Measurements from ENCODE around the gene MAP3K12. TPM values are rescaled to one million over a fixed set of nuclear protein-coding genes. Genes with fewer than 3 reads are reported as not detected.

Gene MAP3K12
- polyA plus RNA-seq, 1 experiment: 35.7 TPM

DNA sequence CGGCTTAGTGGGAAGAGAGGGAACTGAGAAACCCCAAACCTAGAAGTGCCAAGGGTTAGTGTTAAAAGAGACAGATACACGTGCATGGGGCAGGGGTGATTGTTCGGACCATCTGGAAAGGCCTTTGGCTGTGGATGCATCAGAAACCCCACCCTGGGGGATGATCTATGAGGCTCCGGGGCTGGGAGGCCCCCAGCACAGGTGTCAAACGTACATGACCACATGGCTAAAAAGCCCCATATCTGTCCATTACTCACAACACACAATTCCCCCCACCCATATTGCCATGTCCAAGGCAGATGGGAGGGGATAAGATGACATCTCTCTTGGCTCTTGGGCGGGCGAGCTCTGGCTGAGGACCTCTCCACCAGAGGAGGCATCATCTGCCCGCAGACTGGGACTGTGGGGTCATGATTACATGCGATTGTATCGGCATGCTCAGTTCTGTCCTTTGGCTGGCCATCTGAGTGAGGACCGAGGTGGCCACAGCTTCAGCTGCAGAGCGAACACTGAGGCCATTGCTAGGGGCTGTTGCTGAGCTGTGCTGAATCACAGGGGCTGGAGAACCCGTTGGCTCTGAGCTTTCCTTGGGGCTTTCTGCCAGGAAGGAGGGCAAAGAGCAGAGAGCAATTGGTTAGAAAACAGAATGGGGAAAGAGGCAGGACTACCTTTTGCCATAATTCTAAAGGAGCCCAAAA is 17.6 kb upstream of the MAP3K12 start:
- H3K27me3 ChIP-seq (ENCODE audit: control insufficient read depth, insufficient read depth, low read length): no peaks in the 10 kb centered on the region
- H3K27ac ChIP-seq (ENCODE audit: low read depth, low read length): no peak overlapping the region
- ChIA-PET POLR2A (no interaction called here), CTCF (interaction anchor here (0.8 to 0.9 kb wide), 2 partner anchors 9 to 165 kb away, joined by 4 read pairs; partner anchors contain the start of gene NPFF)
- H3K9me3 ChIP-seq (ENCODE audit: control insufficient read depth, insufficient read depth, low read length): no peaks in the 10 kb centered on the region
- TF ChIP-seq, protein P1, sequence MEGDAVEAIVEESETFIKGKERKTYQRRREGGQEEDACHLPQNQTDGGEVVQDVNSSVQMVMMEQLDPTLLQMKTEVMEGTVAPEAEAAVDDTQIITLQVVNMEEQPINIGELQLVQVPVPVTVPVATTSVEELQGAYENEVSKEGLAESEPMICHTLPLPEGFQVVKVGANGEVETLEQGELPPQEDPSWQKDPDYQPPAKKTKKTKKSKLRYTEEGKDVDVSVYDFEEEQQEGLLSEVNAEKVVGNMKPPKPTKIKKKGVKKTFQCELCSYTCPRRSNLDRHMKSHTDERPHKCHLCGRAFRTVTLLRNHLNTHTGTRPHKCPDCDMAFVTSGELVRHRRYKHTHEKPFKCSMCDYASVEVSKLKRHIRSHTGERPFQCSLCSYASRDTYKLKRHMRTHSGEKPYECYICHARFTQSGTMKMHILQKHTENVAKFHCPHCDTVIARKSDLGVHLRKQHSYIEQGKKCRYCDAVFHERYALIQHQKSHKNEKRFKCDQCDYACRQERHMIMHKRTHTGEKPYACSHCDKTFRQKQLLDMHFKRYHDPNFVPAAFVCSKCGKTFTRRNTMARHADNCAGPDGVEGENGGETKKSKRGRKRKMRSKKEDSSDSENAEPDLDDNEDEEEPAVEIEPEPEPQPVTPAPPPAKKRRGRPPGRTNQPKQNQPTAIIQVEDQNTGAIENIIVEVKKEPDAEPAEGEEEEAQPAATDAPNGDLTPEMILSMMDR (IDR thresholded peaks at IDR 0.05; ENCODE audit: low read depth, low read length): no peak
- H3K4me3 ChIP-seq (ENCODE audit: low read depth, low read length): no peak overlapping the region
- DNase-seq (ENCODE audit: low read depth, low spot score): no peak

- H3K27ac ChIP-seq (ENCODE audit: low read depth, low read length): no peak overlapping the region
- no peaks in the 10 kb centered on the region for H3K9me3 ChIP-seq (ENCODE audit: control insufficient read depth, insufficient read depth, low read length)
- POLR2A ChIA-PET: interaction anchor here (1.0 kb wide), 1 partner anchor 15 kb away, joined by 3 read pairs; the partner anchor contains the start of gene TARBP2
- H3K4me3 ChIP-seq (ENCODE audit: low read depth, low read length): no peak overlapping the region
- CTCF ChIA-PET: interaction anchor here (0.8 kb wide), 1 partner anchor 94 kb away, joined by 5 read pairs; no protein-coding TSS in a partner anchor
- no peak for DNase-seq (ENCODE audit: low read depth, low spot score)
- H3K27me3 ChIP-seq (ENCODE audit: control insufficient read depth, insufficient read depth, low read length): no peaks in the 10 kb centered on the region
- TF ChIP-seq, protein P1 (IDR thresholded peaks at IDR 0.05; ENCODE audit: low read depth, low read length): no peak
Observed at GRCh38 chr12:53515291-53515680, 16.0 kb upstream of the MAP3K12 start.

GRCh38 chr12:53514628-53515290 is 15.5 kb upstream of the MAP3K12 start:
- no peak overlapping the region for H3K27ac ChIP-seq (ENCODE audit: low read depth, low read length)
- no peak overlapping the region for H3K4me3 ChIP-seq (ENCODE audit: low read depth, low read length)
- POLR2A ChIA-PET: no interaction called here
- DNase-seq (ENCODE audit: low read depth, low spot score): no peak
- H3K9me3 ChIP-seq (ENCODE audit: control insufficient read depth, insufficient read depth, low read length): no peaks in the 10 kb centered on the region
- no peaks in the 10 kb centered on the region for H3K27me3 ChIP-seq (ENCODE audit: control insufficient read depth, insufficient read depth, low read length)
- CTCF ChIA-PET: interaction anchor here (0.8 kb wide), 1 partner anchor 94 kb away, joined by 5 read pairs; no protein-coding TSS in a partner anchor
- TF ChIP-seq, protein P1 (IDR thresholded peaks at IDR 0.05; ENCODE audit: low read depth, low read length): no peak

- CTCF ChIA-PET: interaction anchor here (1.1 kb wide), 1 partner anchor 162 kb away, joined by 5 read pairs; the partner anchor contains the start of gene ATP5MC2
- Histone ChIP-seq H3K4me3 (ENCODE audit: low read depth, low read length) (no peak overlapping the region), H3K9me3 (ENCODE audit: control insufficient read depth, insufficient read depth, low read length) (no peaks in the 10 kb centered on the region), H3K27me3 (ENCODE audit: control insufficient read depth, insufficient read depth, low read length) (no peaks in the 10 kb centered on the region), H3K27ac (ENCODE audit: low read depth, low read length) (no peak overlapping the region)
- POLR2A ChIA-PET: no interaction called here
- DNase-seq (ENCODE audit: low read depth, low spot score): no peak
- TF ChIP-seq, protein P1 (IDR thresholded peaks at IDR 0.05; ENCODE audit: low read depth, low read length): no peak
Observed at GRCh38 chr12:53513712-53514410, 14.6 kb upstream of the MAP3K12 start.

Measured in AG04450 (cell line).